ENCODE measurements around the gene GPR135.

GPR135 gene

DNA sequence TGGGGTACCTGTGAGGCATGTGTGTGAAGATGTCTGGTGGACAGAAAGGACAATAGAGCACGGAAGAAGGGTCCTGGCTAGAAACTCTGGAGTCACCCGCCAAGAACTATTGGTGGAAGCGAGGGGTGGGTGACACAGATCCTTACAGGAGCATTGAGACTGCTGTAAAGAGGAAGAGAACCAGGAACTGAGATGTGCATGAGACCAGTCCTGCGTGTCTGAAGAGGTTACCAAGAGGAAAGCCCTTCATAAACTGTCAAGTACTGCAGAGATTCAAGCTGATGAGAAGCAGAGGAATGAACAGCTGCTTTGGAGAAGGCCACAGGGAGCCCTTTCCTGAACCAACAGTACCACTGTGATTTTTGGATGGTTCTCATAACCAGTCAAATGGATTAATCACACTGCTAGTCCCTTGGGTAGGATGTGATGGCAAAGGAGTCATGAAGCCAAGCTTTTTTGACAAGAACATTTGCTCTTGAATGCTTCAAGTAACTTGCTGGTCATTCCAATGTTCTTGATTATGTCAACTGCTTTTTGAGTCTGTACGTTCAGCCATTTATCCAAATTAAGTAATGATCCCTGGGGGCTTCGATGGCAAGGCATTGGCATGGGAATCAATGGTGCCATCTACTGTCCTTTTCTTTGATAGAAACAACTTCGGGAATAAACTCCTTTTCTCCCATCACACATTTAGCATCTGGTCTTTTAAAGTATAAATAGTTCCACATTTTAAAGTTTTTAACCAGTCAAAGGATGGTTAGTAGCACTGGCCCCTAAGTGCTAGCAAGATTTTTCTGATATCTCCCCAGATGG, 42.9 kb downstream of the GPR135 start:
- DNase-seq (ENCODE audit: low spot score): no peak

DNA sequence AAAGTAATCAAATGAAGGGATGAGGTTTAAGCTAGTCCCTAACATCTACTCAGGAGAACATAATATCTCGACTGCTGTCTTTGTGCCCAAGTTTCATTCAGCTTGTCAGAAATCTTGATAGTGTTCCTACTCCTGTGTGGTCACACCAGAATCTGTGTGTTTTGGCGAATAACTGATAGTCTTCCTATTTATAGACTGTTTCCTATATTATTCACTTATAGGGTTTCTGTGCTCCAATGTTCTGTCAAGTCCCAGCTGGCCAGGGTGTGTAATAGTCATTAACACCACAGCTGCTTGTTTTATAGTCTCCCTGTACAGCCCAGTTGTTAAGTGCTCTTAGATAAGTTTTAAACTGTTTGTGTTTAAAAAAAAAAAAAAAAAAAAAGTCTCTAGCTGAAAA, 45.9 kb downstream of the GPR135 start:
- DNase-seq (ENCODE audit: low spot score): no peak

DNA sequence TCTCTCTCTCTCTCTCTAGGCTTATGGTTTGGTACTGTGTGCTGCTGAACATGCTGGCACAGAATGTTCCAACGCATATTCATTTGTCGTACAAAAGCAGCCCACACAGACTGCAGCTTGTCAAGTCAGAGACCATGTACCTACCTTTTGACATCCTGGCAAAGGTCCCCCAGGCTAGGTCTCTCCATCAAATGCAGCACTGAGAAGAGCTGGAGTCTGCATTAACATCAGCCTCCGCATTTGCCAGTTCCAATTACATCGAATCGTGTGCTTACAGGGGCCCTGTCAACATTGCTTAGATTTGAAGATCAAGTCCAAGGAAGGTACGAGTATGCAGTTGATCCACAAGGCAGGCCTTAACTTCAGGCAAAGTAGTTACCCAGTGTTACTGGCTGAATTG, 47.9 kb downstream of the GPR135 start:
- DNase-seq (ENCODE audit: low spot score): no peak

DNA sequence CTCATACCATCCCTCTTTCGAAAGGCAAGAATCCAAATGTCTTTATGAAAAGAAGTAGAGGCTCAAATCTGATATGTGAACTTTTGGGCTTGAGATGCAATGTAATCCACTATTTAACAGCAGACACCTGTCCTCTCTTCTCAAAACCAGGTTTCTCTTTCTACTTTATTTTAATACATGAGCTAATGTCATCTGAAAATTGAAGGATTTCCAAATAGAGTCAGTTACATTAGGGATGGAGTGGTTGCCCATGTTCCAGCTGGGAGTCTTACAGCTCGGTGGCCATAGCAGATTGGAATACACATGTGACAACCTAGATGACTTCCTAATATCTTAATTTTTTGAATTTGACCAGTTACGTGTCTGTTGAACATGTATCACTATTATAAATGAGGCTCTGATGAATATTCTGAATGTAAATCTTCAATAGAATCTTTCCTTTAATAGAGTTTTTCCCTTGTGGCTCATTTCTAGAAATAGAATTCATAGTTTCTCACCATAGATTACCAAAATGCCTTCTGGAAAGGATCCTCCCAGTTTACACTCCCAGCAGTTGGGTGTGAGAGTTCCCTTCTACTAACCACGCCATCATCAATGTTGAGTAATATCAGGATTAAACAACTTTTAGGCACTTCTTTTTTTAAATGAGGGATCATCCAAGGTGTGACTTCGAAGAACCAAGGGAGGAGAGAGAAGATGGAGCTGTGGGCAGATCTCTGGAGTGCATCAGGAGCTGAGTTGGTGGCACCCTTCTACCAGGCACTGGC, 49.2 kb downstream of the GPR135 start:
- no peak for DNase-seq (ENCODE audit: low spot score)
